Measurements from ENCODE around the gene LAMC3.

DNA sequence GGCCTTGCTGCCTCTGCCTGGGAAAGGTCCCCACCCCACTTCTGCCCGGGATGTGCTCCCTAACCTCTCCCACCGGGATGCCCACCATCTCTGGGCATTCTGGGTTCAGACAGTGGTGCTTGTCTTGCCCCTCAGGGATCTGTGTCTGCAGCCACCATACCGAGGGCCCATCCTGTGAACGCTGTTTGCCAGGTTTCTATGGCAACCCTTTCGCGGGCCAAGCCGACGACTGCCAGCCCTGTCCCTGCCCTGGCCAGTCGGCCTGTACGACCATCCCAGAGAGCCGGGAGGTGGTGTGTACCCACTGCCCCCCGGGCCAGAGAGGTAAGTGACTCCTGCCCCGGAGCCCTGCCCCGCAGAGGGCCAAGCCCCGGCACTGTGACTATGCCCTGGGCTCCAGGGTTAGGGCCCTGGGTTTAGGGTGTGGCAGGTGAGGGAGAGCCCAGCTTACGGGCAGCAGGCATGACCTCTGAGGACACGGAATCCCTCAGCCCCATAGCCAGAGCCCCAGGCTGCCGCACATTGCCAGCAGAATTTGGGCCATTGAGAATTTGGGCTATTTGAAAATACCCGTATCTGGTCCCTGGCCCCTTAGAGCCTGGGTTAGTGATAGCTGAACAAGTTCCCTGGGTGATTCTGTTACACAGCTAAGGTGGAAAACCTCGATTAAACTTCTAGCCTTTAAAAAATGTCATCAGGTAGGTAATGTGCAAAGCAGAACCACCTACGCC, 52.1 kb downstream of the LAMC3 start:
- TF ChIP-seq CTCF (IDR thresholded peaks at IDR 0.05) (no peak), POLR2A (IDR thresholded peaks at IDR 0.05) (no peak)

Measured in prostate gland (tissue), 2 donors.